Activated naive CD8-positive, alpha-beta T cell treated with anti-CD3 and anti-CD28 coated beads for 36 hours (primary cell): ENCODE data around the gene DCDC2. TPM values are rescaled to one million over a fixed set of nuclear protein-coding genes. Genes with fewer than 3 reads are reported as not detected.

ENCODE experiments used
- total RNA-seq, 2 experiments: library from RNA; stranded (reverse); gene quantifications; one replicate each; pipeline ENCODE4 v1.2.3, GENCODE V29; 2021

The DCDC2 gene
- total RNA-seq, 2 experiments from 2014 or later = 0.04 TPM; not detected in 1

Other genes starting within 250 kb of the DCDC2 start
- gene NRSN1, start 231.8 kb downstream of the DCDC2 start, total RNA-seq = not detected
- gene MRS2, start 44.9 kb upstream of the DCDC2 start, total RNA-seq = 10 to 100 TPM; 28.1 to 29.2 TPM
- 1 to 10 TPM in 1 of 2 experiments, under 1 TPM in 1; 0.74 to 1.1 TPM for gene GPLD1, start 131.5 kb upstream of the DCDC2 start, total RNA-seq
- gene ALDH5A1, start 136.9 kb upstream of the DCDC2 start, total RNA-seq = 10 to 100 TPM; 18.2 to 20.9 TPM